Raji (cell line): ENCODE results near the gene JARID2.

Experiments used
- POLR2A ChIP-seq: IDR thresholded peaks from 2 replicates; pipeline ENCODE4 v1.6.1; 2011; ENCODE audit warnings: low read depth, low read length, control low read depth; ENCODE audit not compliant: insufficient read depth

The JARID2 gene

DNA sequence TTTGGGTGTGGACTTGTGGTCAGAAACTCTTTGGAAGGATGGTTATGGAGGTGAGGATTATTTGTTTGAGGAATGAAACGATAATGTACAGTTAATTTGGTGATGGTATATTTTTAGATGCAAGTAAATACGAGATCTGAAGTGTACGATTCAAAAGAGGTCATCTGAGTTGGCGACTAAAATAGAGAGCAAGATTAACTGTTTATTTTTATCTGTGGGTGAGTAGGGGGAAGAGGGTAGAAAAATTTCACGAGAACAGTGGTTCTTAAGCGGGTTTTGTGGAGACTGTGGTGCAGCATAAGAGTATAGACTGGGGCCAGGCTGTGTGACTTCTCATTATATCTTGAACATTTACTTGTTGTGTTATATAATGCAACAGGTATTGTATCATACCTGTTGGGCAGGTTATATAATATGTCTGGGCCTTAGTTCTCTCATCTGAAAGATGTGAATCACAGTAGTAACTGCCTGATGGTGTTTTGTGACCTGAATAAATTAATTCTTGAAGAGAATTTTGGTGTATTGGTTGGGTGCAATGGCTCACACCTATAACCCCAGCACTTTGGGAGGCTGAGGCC is 171.2 kb downstream of the JARID2 start:
- TF ChIP-seq POLR2A = no peak

DNA sequence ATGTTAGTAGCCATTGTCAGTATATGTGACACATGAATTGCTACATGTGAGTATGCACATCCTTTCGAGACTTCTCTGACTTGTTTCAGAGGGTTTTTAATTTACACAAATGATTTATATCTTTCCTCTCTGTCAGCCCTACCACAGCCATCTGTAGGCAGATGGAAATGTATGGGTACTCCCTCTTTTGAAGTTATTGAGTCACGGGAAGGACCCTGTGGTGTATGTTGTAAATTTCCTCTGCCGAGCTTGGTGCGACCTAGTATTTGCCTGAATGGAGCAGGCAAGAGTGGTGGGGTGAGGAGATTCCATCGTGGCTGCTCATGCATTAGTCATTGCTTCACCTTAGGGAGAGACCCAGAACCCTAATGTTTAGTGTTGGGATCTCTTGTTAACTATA is 171.9 kb downstream of the JARID2 start:
- no peak for TF ChIP-seq POLR2A

DNA sequence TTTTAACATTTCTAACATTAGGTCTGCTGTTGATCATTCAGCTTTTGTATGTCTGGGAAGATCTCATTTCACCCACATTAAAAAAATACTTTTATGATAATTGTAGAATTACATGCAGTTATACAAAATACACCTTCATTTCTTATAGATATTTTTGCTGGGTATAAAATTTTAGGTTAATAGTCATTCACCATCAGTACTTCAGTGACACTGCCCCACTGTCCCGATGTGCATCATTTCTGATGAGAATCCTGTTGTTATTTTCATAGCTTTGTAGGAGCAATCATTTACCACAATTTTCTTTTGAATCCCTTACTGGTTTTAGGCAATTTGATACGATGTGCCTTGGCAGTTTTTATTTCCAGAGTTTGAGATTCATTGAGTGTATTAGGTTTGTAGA is 173.6 kb downstream of the JARID2 start:
- no peak for TF ChIP-seq POLR2A

DNA sequence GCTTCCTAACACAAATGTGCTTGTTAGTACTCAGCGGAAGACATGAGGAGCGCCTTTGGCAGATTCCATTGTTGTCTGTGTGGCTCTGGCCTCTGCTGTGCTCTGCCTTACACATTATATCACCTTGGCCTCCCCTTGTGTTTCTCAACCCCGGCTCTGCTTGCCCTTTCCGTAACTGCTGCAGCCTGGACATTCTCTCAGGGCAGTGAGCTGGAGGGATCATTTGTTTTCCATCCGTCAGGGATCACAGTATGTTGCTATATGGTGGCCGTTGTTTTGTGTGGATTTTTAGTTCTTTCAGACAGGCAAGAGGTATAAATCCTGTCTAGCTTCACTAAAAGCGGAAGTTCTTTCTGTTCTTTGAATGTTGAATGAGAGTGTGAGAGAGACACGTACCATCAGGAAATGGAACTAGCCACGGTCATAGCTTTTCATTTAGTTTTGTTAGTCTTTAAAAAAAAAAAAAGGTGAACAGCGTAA is 175.1 kb downstream of the JARID2 start:
- no peak for TF ChIP-seq POLR2A

DNA sequence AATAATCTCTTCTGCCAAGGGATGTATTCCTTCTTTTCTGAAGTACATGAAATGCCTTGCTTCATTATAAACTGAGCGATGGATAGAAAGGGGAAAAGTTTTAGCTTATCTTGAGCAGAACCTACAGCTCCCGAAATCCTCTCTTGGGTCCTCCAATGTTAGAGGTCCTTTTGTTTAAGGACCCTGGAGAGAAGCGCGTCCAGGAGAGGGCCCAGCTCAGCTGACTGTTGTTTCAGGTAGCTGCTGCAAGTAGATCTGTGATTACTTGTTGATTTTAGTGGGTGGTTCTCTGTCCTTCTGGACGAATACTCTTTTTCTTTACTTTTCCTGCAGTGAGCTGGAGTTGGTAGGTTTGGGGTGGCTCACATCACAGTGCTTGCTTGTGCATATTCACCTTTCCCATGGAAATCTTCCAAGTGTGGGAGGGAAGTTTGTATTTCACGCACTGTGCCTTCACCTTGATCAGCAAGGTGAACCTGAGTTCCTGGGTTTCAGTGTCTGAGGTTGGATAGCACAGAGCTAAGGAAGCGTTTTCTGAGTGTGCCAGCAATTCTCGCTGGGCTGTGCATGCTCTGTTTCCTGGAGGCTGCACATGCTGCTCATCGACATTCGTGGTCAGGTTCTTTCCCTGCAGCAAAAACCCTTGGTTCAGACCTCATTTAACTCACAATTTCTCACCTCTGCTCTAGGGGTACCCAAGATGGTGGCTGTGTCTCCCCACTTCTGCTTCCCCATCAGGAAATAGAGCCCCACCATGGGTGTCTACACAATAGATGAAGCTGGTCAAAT is 176.3 kb downstream of the JARID2 start:
- TF ChIP-seq POLR2A = no peak

DNA sequence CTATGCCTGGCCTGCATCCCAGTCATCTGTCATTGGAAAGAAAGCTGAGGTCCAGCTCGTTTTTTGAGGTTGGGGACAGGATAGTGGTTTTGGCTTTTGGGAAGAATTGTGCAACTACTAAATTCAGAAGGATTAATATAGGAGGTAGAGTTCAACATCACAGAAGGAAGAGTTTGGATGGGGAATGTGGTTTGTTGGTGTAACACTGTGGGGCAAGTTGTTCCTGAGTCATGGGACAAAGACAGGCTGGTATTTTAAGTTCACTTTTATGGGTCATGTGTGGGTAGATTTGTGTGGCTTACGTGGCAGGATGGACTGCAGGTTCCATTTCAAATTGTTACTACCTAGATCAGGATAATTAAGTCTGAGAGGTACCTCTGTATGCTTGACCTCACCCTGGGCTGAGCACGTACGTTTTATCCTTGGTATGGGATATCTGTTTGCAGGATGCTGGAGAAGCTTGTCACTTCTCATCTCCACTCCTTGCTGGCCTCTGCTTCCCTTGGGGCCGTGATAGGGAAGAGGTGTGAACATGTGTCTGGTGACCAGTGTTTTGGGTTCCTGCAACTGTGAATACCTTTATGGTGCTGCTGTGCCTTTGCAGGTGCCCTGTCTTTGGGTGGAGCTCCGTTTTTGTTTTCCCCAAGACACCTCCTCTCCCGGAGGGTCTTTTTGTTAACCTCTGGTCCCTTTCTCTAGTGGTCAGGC is 177.6 kb downstream of the JARID2 start:
- no peak for TF ChIP-seq POLR2A

DNA sequence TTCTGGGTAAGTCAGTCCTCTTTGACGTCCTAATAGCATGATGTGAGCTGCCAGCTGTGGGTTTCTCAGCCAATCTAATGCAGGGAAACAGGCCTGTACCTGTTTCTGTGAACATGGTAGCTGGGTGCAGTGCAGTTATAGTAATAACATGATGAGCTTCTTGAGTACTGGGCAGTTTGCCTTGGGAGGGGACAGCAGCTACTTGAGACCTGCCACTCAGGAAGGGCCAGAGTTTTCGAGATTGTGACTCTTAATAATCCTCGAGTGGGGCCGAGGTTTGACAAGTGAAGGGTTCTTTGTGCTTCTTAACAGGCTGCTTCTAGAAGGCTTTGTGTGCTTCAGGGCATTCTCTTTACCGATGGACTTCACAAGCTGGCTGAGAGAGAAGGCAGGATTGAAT is 180.1 kb downstream of the JARID2 start:
- no peak for TF ChIP-seq POLR2A

DNA sequence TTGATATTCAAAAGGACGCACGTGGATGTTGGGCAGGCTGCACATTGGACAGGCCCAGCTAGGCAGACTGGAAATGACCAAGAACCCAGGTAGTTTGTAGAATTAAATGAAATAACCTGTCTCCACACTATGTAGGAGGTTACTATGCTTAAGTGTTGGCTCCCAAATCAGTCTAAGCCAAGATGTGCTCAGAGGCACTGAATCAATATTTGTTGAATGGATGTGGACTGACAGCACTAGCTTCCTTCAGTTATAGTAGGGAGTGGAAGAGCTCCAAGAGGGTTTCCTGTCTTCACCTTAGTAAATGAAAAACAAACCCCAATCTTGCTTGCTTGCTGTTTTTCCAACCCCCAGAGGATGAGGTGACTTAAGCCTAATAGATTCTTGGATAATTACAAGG is 180.5 kb downstream of the JARID2 start:
- no peak for TF ChIP-seq POLR2A

DNA sequence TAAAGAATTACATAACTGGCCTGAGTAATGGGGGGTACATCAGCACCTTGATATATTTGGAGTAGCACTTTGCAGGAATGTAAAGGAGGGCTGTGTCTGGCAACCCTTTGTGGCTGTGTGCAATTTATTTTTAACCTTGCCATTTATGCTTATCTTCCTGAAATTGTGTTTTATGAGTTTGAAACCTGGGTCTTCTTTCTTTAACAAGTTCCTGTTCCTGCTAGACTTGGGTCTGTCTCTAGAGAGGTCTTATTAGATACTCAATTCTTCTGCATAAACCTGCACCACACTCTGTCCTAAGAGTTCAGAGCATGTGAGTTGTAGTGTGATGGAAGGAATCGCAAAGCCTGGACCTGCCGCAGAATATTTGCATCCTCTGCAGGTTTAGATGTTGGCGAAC is 181.0 kb downstream of the JARID2 start:
- TF ChIP-seq POLR2A = no peak

DNA sequence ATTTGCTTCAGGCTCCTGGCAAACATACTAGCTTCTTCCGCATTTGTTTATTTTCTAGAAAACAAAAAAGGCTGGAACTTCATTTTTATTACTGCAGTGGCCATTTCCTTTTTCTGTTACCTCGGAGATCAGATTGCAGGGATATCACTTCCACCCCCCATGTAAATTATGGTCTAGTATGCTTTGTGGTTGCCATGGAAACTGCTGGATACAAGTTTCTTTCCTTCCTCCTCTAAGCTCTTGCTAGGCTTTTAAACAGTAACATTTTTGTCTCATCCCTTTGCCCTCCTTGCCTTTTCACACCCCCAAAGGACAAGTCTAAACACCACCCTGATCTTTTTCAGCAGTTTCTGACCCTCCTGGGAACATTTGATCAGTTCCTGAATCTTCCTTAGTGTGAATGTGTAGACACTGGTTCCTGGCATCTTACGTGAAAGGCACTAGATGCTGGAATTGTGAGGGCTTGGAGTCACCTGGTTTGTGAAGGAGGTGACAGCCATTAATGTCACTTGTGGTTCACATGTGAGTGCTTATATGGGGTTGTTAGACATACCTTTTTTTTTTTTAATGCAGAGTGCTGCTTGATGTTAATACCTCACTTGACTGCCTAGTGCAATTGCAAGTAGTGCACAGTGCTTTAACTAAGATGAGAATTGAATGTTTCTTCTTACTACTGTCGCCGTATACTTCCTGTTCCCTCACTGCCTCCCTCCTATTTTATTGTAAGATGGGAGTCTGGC is 181.6 kb downstream of the JARID2 start:
- no peak for TF ChIP-seq POLR2A

DNA sequence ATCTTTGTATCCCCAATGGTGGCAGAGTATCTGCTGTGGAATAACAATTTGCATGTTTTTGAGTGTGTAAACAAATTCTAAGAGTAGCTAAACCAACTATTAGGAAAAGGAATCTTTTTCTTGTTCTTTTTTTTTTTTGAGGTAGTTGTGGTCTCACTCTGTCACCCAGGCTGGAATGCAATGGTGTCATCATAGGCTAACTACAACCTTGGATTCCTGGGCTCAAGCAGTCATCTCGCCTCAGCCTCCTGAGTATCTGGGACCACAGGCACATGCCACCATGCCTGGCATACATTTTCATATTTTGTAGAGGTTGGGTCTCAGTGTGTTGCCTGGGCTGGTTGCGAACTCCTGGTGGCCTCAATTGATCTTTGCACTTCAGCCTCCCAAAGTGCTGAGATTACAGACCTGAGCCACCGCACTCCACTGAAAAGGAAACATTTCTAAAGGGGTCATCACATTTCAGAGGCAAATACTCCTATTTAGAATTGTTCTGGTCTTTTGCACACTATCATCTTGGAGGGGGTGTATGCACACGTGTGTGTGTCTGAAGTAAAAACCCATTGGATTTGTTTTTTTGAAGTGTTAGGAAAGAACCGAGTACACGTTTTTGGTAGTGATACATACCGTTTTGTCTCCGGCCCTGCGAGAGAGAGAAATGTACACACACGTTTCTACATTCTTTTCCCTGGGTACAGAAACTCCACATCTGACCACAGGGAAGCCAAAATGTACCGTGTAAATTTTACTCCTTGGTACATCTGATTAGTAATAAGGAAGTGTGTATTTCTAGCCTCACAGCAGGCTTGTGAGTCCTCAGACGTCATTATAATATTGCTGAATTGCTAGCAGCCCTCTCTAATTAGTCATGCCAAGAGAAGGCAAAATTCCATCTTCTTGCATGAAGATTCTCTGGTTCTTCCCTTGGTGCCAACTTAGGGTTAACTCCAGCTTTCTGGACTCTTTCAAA is 183.6 kb downstream of the JARID2 start:
- TF ChIP-seq POLR2A = no peak

DNA sequence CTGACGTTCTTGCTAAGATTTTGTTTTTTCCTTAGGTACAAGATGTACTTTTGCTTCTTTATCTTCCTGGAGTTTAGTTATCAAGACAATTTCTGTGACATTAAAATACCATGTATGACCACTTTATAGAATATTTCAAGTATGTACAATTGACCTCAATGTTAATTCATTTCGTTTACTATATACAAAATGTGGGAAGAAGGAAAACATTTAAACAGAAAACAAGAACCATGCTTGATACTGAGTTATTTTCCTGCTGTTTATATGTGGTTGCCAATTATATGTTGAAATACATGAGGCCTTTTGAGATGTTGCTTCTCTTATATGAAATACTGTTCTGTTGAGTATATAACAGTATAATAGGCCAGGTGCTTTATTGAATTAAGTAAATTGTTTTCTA is 184.3 kb downstream of the JARID2 start:
- TF ChIP-seq POLR2A = no peak

DNA sequence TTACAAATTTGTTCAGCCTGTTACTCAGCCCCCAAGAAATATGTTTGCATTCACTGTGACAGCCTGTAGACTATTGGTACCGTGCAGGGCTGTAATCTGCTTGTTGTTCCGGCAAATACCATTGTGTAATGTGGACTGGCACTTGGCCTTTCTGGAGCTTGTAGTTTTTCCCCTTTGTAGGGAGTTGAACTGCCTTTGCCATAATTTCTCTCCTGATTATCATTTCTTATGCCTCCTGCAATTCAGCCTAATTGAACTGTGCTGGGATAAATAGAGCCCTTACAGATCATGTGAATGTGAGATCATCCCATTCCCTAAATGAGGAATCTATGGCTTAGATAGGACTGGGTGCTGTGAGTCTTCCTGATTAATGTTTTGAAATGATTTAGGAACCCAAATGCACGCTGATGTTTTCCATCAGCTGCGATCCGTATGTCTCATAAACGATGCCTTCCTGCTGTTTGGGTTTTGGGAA is 185.1 kb downstream of the JARID2 start:
- no peak for TF ChIP-seq POLR2A
